ENCODE measurements around the gene S100A1. TPM values are rescaled to one million over a fixed set of nuclear protein-coding genes. Genes with fewer than 3 reads are reported as not detected.

S100A1 gene
- total and polyA plus RNA-seq, 8 donors, result 0.93 to 2.3 (median 1.8) TPM

GRCh38 chr1:153629343-153629665 lies 1.1 kb downstream of the S100A1 start:
- Histone ChIP-seq H3K4me3 (no peak overlapping the region), H3K4me1 (peaks cover 0 to 45% of the 10 kb centered on the region in 2 donors), H3K27ac (no peak overlapping the region), H3K27me3 (peaks cover 0 to 4% of the 10 kb centered on the region in 2 donors), H3K9me3 (no peaks in the 10 kb centered on the region), H3K36me3 (no peaks in the 10 kb centered on the region)
- intact Hi-C loops (cut with DNase I), result no loop called here
- DNase-seq, result peak in 1 of 4 donors; percentile 27
- no peak for TF ChIP-seq CTCF (IDR thresholded peaks at IDR 0.05)
- no peak for ATAC-seq

- no peak for TF ChIP-seq CTCF (IDR thresholded peaks at IDR 0.05)
Measured at GRCh38 chr1:153629971-153630370, 1.7 kb downstream of the S100A1 start.

DNA sequence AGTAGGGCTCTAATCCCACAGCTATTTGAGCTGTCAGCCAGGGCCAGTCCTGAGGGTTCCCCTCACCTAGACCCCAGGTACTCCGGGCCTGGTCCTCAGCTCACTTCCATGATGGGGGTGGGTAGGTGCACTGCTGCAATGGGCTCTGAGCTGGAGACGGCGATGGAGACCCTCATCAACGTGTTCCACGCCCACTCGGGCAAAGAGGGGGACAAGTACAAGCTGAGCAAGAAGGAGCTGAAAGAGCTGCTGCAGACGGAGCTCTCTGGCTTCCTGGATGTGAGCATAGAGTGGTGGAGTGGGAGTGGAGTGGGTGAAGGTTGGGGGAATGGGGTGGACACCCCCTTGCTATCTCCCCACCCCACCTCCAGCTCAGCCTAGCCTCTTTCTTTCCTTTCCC lies 2.1 kb downstream of the S100A1 start:
- Histone ChIP-seq H3K4me3 (no peak overlapping the region), H3K27me3 (peaks cover 0 to 4% of the 10 kb centered on the region in 2 donors), H3K27ac (peak overlapping the region in 1 of 2 donors; percentile 25), H3K36me3 (peaks cover 0 to 2% of the 10 kb centered on the region in 2 donors), H3K4me1 (peaks cover 5 to 43% of the 10 kb centered on the region in 2 donors), H3K9me3 (no peaks in the 10 kb centered on the region)
- no peak for TF ChIP-seq CTCF (IDR thresholded peaks at IDR 0.05)
- intact Hi-C loops (cut with DNase I), result no loop called here
- no peak for ATAC-seq
- DNase-seq, result peak in 1 of 4 donors; percentile 34

More at GRCh38 chr1:153629971-153630370, 1.7 kb downstream of the S100A1 start:
- Histone ChIP-seq H3K4me1 (peaks cover 1 to 43% of the 10 kb centered on the region in 2 donors), H3K27me3 (peaks cover 0 to 4% of the 10 kb centered on the region in 2 donors), H3K27ac (peak overlapping the region in 1 of 2 donors; percentile 25), H3K4me3 (no peak overlapping the region), H3K9me3 (no peaks in the 10 kb centered on the region), H3K36me3 (no peaks in the 10 kb centered on the region)
- intact Hi-C loops (cut with DNase I), result no loop called here
- ATAC-seq, result no peak
- DNase-seq, result peak in 1 of 4 donors; percentile 45

DNA sequence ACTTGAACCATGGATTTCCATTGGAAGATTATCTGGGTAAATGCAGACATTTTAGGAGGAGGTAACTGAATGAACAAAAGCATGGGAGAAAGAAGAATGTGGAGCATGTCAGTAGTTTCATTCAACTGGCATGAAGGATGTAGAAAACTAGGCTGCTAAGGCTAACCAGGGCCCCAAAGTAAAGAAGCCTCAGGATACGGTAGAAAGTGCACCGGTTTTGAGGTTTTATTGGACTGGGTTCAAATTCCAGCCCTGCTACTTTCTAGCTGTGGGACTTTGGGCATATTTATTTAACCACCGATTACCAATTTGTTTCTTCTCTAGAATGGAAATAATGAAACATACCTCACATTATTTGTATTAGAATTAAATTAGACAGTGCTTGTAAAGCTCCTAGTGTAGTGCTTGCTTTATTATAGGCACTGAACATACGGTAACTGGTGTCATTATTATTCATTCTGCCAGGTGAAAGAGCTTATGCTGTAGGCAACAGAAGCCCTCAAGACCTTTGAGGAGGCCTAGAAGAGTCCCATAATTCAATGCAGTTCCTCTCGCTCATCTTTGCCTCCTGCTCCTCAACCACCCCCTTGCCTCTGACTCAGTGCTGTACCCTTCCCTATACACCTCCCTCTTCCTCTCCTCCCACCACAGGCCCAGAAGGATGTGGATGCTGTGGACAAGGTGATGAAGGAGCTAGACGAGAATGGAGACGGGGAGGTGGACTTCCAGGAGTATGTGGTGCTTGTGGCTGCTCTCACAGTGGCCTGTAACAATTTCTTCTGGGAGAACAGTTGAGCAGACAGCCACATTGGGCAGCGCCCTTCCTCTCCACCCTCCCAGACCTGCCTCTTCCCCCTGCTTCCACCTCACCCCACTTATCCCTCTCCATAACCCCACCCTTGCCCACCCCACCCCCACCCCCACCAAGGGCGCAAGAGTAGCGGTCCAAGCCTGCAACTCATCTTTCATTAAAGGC lies 3.1 kb downstream of the S100A1 start:
- Histone ChIP-seq H3K27ac (no peak overlapping the region), H3K9me3 (no peaks in the 10 kb centered on the region), H3K4me3 (no peak overlapping the region), H3K27me3 (peaks cover 0 to 4% of the 10 kb centered on the region in 2 donors), H3K36me3 (peaks cover 0 to 12% of the 10 kb centered on the region in 2 donors), H3K4me1 (peaks cover 13 to 43% of the 10 kb centered on the region in 2 donors)
- DNase-seq (peak in 1 of 4 donors; percentile 26), ATAC-seq (no peak)
- intact Hi-C loops (cut with DNase I), result no loop called here
- no peak for TF ChIP-seq CTCF (IDR thresholded peaks at IDR 0.05)

DNA sequence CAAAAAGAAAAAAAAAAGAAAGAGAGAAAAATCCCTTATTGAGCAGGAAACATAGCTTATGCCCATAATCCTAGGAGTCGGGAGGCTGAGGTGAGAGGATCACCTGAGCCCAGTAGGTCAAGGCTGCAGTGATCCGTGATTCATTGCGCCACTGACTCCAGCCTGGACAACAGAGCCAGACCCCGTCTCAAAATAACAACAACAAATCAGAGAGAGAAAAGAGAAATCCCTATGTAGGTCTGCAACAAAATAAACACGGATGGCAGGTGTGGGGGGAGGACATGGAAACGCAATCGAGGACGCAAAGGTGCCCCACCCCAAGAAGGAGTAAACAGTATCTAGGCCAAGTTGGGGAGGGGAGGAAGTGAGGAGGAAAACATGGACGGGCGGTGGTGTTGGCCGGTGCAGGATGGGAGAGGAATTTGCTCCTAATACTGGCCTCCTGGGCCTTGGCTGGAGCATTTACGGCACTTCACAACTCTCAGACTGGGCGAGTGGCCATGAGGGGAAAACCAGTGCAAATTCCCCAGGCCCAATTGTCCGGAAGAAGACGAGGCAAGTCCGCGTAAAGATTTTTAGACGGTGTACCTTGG lies 5.0 kb downstream of the S100A1 start:
- ATAC-seq, result peak; percentile 51
- no peaks in the 10 kb centered on the region for H3K9me3 ChIP-seq
- peaks cover 14 to 39% of the 10 kb centered on the region in 2 donors for H3K4me1 ChIP-seq
- H3K4me3 ChIP-seq, result peak overlapping the region in 1 of 2 donors; percentile 76
- peak overlapping the region; percentile 99 for H3K27ac ChIP-seq
- H3K36me3 ChIP-seq, result peaks cover 4 to 31% of the 10 kb centered on the region in 2 donors
- no peak for DNase-seq
- intact Hi-C loops (cut with DNase I), result no loop called here
- H3K27me3 ChIP-seq, result no peaks in the 10 kb centered on the region
- TF ChIP-seq CTCF (IDR thresholded peaks at IDR 0.05), result no peak

All from left lung (tissue), 10 donors.